ENCODE results near the gene SUSD1. TPM values are rescaled to one million over a fixed set of nuclear protein-coding genes. Genes with fewer than 3 reads are reported as not detected.

The SUSD1 gene
- total RNA-seq, 4 donors from 2014 or later, result 1.6 to 8.2 (median 4.4) TPM

GRCh38 chr9:112069318-112070169 lies 105.6 kb downstream of the SUSD1 start:
- Histone ChIP-seq H3K4me1 (peaks cover 11% of the 10 kb centered on the region), H3K27ac (no peak overlapping the region), H3K27me3 (no peaks in the 10 kb centered on the region), H3K36me3 (no peaks in the 10 kb centered on the region), H3K9me3 (no peaks in the 10 kb centered on the region), H3K4me3 (no peak overlapping the region)
- TF ChIP-seq EP300 (IDR thresholded peaks at IDR 0.05), result no peak
- TF ChIP-seq POLR2AphosphoS5 (IDR thresholded peaks at IDR 0.05), result no peak
- TF ChIP-seq POLR2A (IDR thresholded peaks at IDR 0.05), result no peak
- TF ChIP-seq CTCF (IDR thresholded peaks at IDR 0.05), result no peak
- 86% methylated on average over 15 of the region's 15 CpGs for WGBS
- DNase-seq (ENCODE audit: low spot score in 2 of 2), result no peak

GRCh38 chr9:112065806-112066606 lies 109.1 kb downstream of the SUSD1 start:
- Histone ChIP-seq H3K9me3 (no peaks in the 10 kb centered on the region), H3K4me3 (no peak overlapping the region), H3K36me3 (no peaks in the 10 kb centered on the region), H3K4me1 (peaks cover 27% of the 10 kb centered on the region), H3K27ac (no peak overlapping the region), H3K27me3 (no peaks in the 10 kb centered on the region)
- TF ChIP-seq POLR2A (IDR thresholded peaks at IDR 0.05), result no peak
- no peak for TF ChIP-seq EP300 (IDR thresholded peaks at IDR 0.05)
- peak in 1 of 3 donors; percentile 9 for TF ChIP-seq POLR2AphosphoS5 (IDR thresholded peaks at IDR 0.05)
- WGBS, result 63% methylated on average over 14 of the region's 14 CpGs
- DNase-seq (ENCODE audit: low spot score in 2 of 2), result no peak

GRCh38 chr9:112064871-112065270 lies 110.2 kb downstream of the SUSD1 start:
- Histone ChIP-seq H3K27ac (no peak overlapping the region), H3K9me3 (no peaks in the 10 kb centered on the region), H3K4me1 (peaks cover 38% of the 10 kb centered on the region), H3K27me3 (no peaks in the 10 kb centered on the region), H3K36me3 (no peaks in the 10 kb centered on the region), H3K4me3 (no peak overlapping the region)
- TF ChIP-seq POLR2AphosphoS5 (IDR thresholded peaks at IDR 0.05), result no peak
- no peak for TF ChIP-seq EP300 (IDR thresholded peaks at IDR 0.05)
- TF ChIP-seq CTCF (IDR thresholded peaks at IDR 0.05), result no peak
- no peak for TF ChIP-seq POLR2A (IDR thresholded peaks at IDR 0.05)
- DNase-seq (ENCODE audit: low spot score in 2 of 2), result no peak
- WGBS, result 68% methylated on average over 5 of the region's 5 CpGs

GRCh38 chr9:112063586-112063985 lies 111.5 kb downstream of the SUSD1 start:
- 95% methylated on average over 4 of the region's 4 CpGs for whole genome bisulfite sequencing
- Histone ChIP-seq H3K27ac (no peak overlapping the region), H3K36me3 (no peaks in the 10 kb centered on the region)

GRCh38 chr9:112063151-112063550 lies 111.9 kb downstream of the SUSD1 start:
- no peak overlapping the region for H3K4me3 ChIP-seq
- no peaks in the 10 kb centered on the region for H3K27me3 ChIP-seq
- H3K4me1 ChIP-seq, result peaks cover 52% of the 10 kb centered on the region
- TF ChIP-seq EP300 (IDR thresholded peaks at IDR 0.05) (no peak), POLR2AphosphoS5 (IDR thresholded peaks at IDR 0.05) (peak in 1 of 3 donors; percentile 71)
- no peaks in the 10 kb centered on the region for H3K9me3 ChIP-seq
- H3K27ac ChIP-seq, result no peak overlapping the region
- no peaks in the 10 kb centered on the region for H3K36me3 ChIP-seq
- DNase-seq (ENCODE audit: low spot score in 2 of 2), result no peak

More at GRCh38 chr9:112063586-112063985, 111.5 kb downstream of the SUSD1 start:
- Histone ChIP-seq H3K9me3 (no peaks in the 10 kb centered on the region), H3K27me3 (no peaks in the 10 kb centered on the region), H3K4me3 (no peak overlapping the region), H3K4me1 (peaks cover 50% of the 10 kb centered on the region)
- no peak for DNase-seq (ENCODE audit: low spot score in 2 of 2)
- no peak for TF ChIP-seq POLR2AphosphoS5 (IDR thresholded peaks at IDR 0.05)
- TF ChIP-seq POLR2A (IDR thresholded peaks at IDR 0.05), result no peak
- TF ChIP-seq EP300 (IDR thresholded peaks at IDR 0.05), result no peak
- TF ChIP-seq CTCF (IDR thresholded peaks at IDR 0.05), result no peak
